22Rv1 (cell line): ENCODE measurements around the gene NRG3.

Source experiments
- CTCF ChIP-seq: fragments of 450-650 bp; IDR thresholded peaks from 2 replicates; pipeline ENCODE4 v1.5.1; 2017; ENCODE audit warnings: mild to moderate bottlenecking
- ZFX ChIP-seq: fragments of 450-650 bp; IDR thresholded peaks from 2 replicates; pipeline ENCODE4 v1.6.1; 2017; ENCODE audit warnings: antibody characterized with exemption, borderline replicate concordance

GRCh38 chr10:82961864-82962263 lies 1086.9 kb downstream of the NRG3 start:
- TF ChIP-seq CTCF (no peak), ZFX (no peak)
